Suprapubic skin (tissue), 4 donors: ENCODE results near the gene TTC24.

Experiments
- CTCF ChIP-seq, 2 donors: fragments of 200-600 bp in 1 of 2; fragments of 450-650 bp in 1 of 2; sonication (generic) in 1 of 2; IDR thresholded peaks; one replicate each; pipeline ENCODE4 v1.5.1; 2016 to 2019; ENCODE audit warnings: antibody characterized with exemption in 2 of 2, mild to moderate bottlenecking in 1 of 2, moderate library complexity in 1 of 2
- POLR2A ChIP-seq, 2 donors: fragments of 450-650 bp; IDR thresholded peaks; one replicate each; pipeline ENCODE4 v1.6.1; 2017; ENCODE audit warnings: antibody characterized with exemption in 2 of 2, mild to moderate bottlenecking in 2 of 2, moderate library complexity in 2 of 2
- POLR2AphosphoS5 ChIP-seq, 3 donors: sonication (generic); formaldehyde crosslinking; IDR thresholded peaks; one replicate each; pipeline ENCODE4 v1.6.1; 2017; ENCODE audit warnings: antibody characterized with exemption in 3 of 3

GRCh38 chr1:156618853-156619581, 39.5 kb downstream of the TTC24 start, which contains the start of gene HAPLN2:
- TF ChIP-seq CTCF (IDR thresholded peaks at IDR 0.05): peak in 1 of 2 donors; percentile 22
- no peak for TF ChIP-seq POLR2AphosphoS5 (IDR thresholded peaks at IDR 0.05)
- no peak for TF ChIP-seq POLR2A (IDR thresholded peaks at IDR 0.05)
